ENCODE results near the gene ZDHHC8.

The ZDHHC8 gene

DNA sequence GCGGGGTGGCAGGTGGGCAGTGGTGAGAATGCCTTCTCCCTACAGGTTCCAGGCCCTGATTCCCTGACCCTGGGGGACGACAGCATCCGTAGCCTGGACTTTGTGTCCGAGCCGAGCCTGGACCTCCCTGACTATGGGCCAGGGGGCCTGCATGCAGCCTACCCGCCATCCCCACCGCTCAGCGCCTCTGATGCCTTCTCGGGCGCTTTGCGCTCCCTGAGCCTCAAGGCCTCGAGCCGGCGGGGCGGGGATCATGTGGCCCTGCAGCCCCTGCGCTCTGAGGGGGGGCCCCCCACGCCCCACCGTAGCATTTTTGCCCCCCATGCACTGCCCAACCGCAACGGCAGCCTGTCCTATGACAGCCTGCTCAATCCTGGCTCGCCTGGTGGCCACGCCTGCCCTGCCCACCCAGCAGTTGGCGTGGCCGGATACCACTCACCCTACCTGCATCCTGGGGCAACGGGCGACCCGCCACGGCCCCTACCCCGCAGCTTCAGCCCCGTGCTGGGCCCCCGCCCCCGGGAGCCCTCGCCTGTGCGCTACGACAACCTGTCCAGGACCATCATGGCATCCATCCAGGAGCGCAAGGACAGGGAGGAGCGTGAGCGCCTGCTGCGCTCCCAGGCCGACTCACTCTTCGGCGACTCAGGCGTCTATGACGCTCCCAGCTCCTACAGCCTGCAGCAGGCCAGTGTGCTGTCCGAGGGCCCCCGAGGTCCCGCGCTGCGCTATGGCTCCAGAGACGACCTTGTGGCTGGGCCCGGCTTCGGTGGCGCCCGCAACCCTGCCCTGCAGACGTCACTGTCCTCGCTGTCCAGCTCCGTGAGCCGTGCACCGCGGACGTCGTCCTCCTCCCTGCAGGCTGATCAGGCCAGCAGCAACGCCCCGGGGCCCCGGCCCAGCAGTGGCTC is 11.4 kb downstream of the ZDHHC8 start:
- H3K9ac ChIP-seq (ENCODE audit: low read length), result no peak overlapping the region
- no peaks in the 10 kb centered on the region for H3K36me3 ChIP-seq (replicated peaks; ENCODE audit: low read depth, low read length)
- no peaks in the 10 kb centered on the region for H3K9me3 ChIP-seq (ENCODE audit: insufficient read depth, low read length)
- H3K4me2 ChIP-seq (ENCODE audit: low read length), result no peak overlapping the region
- H3K79me2 ChIP-seq (ENCODE audit: low read length), result no peaks in the 10 kb centered on the region
- H3K4me1 ChIP-seq (ENCODE audit: low read length), result no peaks in the 10 kb centered on the region
- TF ChIP-seq EZH2phosphoT487 (IDR thresholded peaks at IDR 0.05; ENCODE audit: low read depth), result no peak
- TF ChIP-seq, protein P1, sequence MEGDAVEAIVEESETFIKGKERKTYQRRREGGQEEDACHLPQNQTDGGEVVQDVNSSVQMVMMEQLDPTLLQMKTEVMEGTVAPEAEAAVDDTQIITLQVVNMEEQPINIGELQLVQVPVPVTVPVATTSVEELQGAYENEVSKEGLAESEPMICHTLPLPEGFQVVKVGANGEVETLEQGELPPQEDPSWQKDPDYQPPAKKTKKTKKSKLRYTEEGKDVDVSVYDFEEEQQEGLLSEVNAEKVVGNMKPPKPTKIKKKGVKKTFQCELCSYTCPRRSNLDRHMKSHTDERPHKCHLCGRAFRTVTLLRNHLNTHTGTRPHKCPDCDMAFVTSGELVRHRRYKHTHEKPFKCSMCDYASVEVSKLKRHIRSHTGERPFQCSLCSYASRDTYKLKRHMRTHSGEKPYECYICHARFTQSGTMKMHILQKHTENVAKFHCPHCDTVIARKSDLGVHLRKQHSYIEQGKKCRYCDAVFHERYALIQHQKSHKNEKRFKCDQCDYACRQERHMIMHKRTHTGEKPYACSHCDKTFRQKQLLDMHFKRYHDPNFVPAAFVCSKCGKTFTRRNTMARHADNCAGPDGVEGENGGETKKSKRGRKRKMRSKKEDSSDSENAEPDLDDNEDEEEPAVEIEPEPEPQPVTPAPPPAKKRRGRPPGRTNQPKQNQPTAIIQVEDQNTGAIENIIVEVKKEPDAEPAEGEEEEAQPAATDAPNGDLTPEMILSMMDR (IDR thresholded peaks at IDR 0.05; ENCODE audit: low read depth, low read length), result no peak
- H2AFZ ChIP-seq (ENCODE audit: low read depth, low read length), result no peak overlapping the region
- no peak overlapping the region for H3K27ac ChIP-seq (ENCODE audit: low read length)
- H3K4me3 ChIP-seq (ENCODE audit: low read length), result no peak overlapping the region
- H4K20me1 ChIP-seq (ENCODE audit: insufficient read depth, low read length), result peaks cover 10% of the 10 kb centered on the region; the same call in 1 of the 2 replicates
- no peaks in the 10 kb centered on the region for H3K27me3 ChIP-seq (ENCODE audit: low read depth, low read length)

DNA sequence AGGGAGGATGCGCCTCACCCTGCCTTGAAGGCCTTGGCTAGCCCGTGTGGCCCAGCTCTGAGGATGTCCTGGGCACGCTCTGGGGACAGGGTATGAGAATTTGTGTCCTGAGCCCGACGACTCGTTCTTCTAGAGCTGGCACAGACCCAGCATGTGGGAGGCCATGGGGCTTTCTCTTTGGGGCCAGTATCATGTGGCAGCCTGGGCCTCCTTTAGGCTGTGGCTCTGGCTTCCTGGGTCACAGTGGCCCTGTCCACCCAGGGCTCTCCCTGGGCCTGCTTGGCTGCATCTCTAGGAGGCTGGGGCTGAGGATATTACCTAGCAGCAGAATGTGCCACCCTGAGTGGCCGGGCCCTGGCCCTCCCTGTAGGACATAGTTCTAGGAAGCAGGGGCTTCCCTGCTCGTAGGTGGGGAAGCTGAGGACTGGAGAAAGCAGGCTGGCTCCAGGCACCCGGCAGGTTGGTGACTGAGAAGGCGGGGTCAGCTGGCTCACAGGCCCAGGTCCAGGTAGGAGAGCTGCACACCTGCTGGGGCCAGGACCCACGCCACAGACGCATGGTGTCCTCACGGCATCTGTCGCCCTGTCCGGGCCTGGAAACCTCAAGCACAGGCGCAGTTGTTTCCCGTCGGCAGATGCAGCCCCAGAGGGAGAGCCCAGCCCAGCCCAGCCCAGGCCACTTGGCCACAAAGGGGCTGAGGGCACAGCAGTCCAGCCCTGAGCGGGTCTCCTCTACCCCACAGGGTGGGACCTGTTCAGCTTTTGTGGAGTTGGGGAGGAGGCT is 12.5 kb downstream of the ZDHHC8 start:
- TF ChIP-seq, protein P1 (IDR thresholded peaks at IDR 0.05; ENCODE audit: low read depth, low read length), result no peak
- no peak for TF ChIP-seq EZH2phosphoT487 (IDR thresholded peaks at IDR 0.05; ENCODE audit: low read depth)
- no peak overlapping the region for H3K9ac ChIP-seq (ENCODE audit: low read length)
- H3K27me3 ChIP-seq (ENCODE audit: low read depth, low read length), result no peaks in the 10 kb centered on the region
- 0 out of 2 replicates have a peak, but pooled peaks cover 4% of the 10 kb centered on the region for H4K20me1 ChIP-seq (ENCODE audit: insufficient read depth, low read length)
- no peak overlapping the region for H3K4me3 ChIP-seq (ENCODE audit: low read length)
- H3K27ac ChIP-seq (ENCODE audit: low read length), result no peak overlapping the region
- H3K4me2 ChIP-seq (ENCODE audit: low read length), result no peak overlapping the region
- no peaks in the 10 kb centered on the region for H3K36me3 ChIP-seq (replicated peaks; ENCODE audit: low read depth, low read length)
- H3K79me2 ChIP-seq (ENCODE audit: low read length), result no peaks in the 10 kb centered on the region
- no peaks in the 10 kb centered on the region for H3K4me1 ChIP-seq (ENCODE audit: low read length)
- no peaks in the 10 kb centered on the region for H3K9me3 ChIP-seq (ENCODE audit: insufficient read depth, low read length)
- no peak overlapping the region for H2AFZ ChIP-seq (ENCODE audit: low read depth, low read length)

DNA sequence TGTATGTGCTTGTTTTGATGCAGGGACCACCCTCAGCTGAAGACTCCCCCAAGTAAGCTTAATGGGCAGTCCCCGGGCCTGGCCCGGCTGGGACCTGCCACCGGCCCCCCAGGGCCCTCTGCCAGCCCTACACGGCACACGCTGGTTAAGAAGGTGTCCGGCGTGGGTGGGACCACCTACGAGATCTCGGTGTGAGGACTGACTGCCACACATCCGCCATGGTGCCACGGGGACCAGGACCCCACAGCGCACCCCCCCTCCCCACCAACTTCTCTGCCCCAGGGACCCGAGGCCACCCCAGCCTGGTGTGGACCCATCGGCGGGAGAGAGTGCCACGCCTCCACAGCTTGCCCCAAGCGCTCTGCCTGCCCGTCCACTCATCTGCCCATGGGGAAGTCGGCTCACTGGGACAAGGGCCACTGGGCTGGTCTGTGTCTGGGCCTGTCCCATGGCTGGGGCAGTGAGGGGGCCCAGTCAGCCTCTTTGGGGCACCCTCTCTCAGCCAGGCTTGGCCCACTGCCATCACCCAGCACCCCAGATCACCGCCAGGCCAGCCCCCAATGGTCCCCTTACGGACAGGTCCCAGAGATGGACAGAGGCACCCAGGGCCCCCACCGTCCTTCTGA is 13.7 kb downstream of the ZDHHC8 start:
- Histone ChIP-seq H3K27ac (ENCODE audit: low read length) (no peak overlapping the region), H3K9ac (ENCODE audit: low read length) (no peak overlapping the region)
- no peak for TF ChIP-seq EZH2phosphoT487 (IDR thresholded peaks at IDR 0.05; ENCODE audit: low read depth)
- TF ChIP-seq, protein P1 (IDR thresholded peaks at IDR 0.05; ENCODE audit: low read depth, low read length), result no peak

More for the DNA sequence above, 13.7 kb downstream of the ZDHHC8 start:
- Histone ChIP-seq H3K79me2 (ENCODE audit: low read length) (no peaks in the 10 kb centered on the region), H3K4me3 (ENCODE audit: low read length) (no peak overlapping the region), H3K4me2 (ENCODE audit: low read length) (no peak overlapping the region), H4K20me1 (ENCODE audit: insufficient read depth, low read length) (0 out of 2 replicates have a peak, but pooled peaks cover 4% of the 10 kb centered on the region), H2AFZ (ENCODE audit: low read depth, low read length) (no peak overlapping the region), H3K27me3 (ENCODE audit: low read depth, low read length) (no peaks in the 10 kb centered on the region), H3K4me1 (ENCODE audit: low read length) (no peaks in the 10 kb centered on the region), H3K9me3 (ENCODE audit: insufficient read depth, low read length) (no peaks in the 10 kb centered on the region), H3K36me3 (replicated peaks; ENCODE audit: low read depth, low read length) (no peaks in the 10 kb centered on the region)

Data from OCI-LY3 (cell line).